Measurements from ENCODE around the gene VAX1. TPM values are rescaled to one million over a fixed set of nuclear protein-coding genes. Genes with fewer than 3 reads are reported as not detected.

VAX1 gene
- total and polyA plus RNA-seq, 2 donors (not counting 3 experiments of a cell fraction or from before 2014, with no cell fraction given): not detected

DNA sequence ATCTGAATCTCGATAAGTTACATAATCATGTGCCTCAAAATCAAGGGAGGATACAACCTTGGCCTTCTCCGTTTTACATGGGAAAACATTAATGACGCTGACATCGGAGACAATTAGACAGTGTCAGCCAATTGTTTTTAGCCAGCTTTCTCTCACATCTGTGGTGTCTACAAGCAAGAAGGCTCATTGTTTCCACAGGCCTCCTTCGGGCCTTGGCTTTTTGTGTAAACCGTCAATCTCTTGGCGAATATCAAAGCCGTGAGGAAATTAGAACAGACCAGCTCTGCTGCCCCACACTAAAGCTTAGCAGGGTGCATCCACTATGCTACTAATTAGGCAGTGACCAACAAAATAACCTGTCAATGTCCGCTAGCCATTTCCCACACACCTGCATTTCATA, 43.2 kb downstream of the VAX1 start:
- dilution Hi-C loops (cut with MboI; ENCODE audit: extremely low pct_ligation_motif_present, low sequenced_read_pairs): no loop called here

More for the DNA sequence above, 43.2 kb downstream of the VAX1 start:
- Histone ChIP-seq H3K79me2 (ENCODE audit: control insufficient read depth, insufficient read depth, low read length) (no peaks in the 10 kb centered on the region), H3K4me1 (ENCODE audit: control insufficient read depth, extremely low read depth, insufficient read depth, low read length) (no peaks in the 10 kb centered on the region), H3K9ac (replicated peaks; ENCODE audit: extremely low read depth, insufficient read depth, low read length) (no peak overlapping the region), H3K27ac (ENCODE audit: insufficient read depth, low read depth, low read length) (no peak overlapping the region), H3K9me3 (replicated peaks; ENCODE audit: control insufficient read depth, insufficient read depth, low read length) (no peaks in the 10 kb centered on the region), H3K9me1 (replicated peaks; ENCODE audit: control insufficient read depth, extremely low read depth, insufficient read depth, low read length) (no peaks in the 10 kb centered on the region), H4K20me1 (replicated peaks; ENCODE audit: control insufficient read depth, extremely low read depth, insufficient read depth, low read length) (no peaks in the 10 kb centered on the region), H3K4me2 (ENCODE audit: insufficient read depth, low read length) (no peak overlapping the region), H3K36me3 (ENCODE audit: control insufficient read depth in 2 of 2, extremely low read depth in 1 of 2, insufficient read depth in 2 of 2, low read length in 2 of 2) (no peaks in the 10 kb centered on the region), H3K4me3 (replicated peaks in 1 of 3; ENCODE audit: insufficient read depth in 1 of 3, low read depth in 1 of 3, low read length in 3 of 3) (no peak overlapping the region), H2AFZ (ENCODE audit: low read depth, low read length) (no peak overlapping the region), H3K27me3 (ENCODE audit: control insufficient read depth in 2 of 2, insufficient read depth in 2 of 2, low read length in 2 of 2) (peaks cover 2 to 3% of the 10 kb centered on the region in 2 experiments)
- intact Hi-C loops (cut with micrococcal nuclease): no loop called here
- ChIA-PET CTCF (interaction anchor here (1.1 kb wide), 1 partner anchor 73 kb away, joined by 3 read pairs; no protein-coding TSS in a partner anchor), POLR2A (no interaction called here)
- TF ChIP-seq GATA2 (IDR thresholded peaks at IDR 0.05; ENCODE audit: insufficient read depth, insufficient read length, low read depth, low read length) (no peak), EZH2 (IDR thresholded peaks at IDR 0.05; ENCODE audit: borderline replicate concordance, low read depth, low read length, severe bottlenecking) (no peak), MYC (IDR thresholded peaks at IDR 0.05; ENCODE audit: low read depth, low read length) (no peak), FOS (IDR thresholded peaks at IDR 0.05; ENCODE audit: borderline replicate concordance, insufficient read depth, low read length) (no peak), POLR2A (IDR thresholded peaks at IDR 0.05; ENCODE audit: low read depth, low read length) (no peak), JUN (IDR thresholded peaks at IDR 0.05; ENCODE audit: borderline replicate concordance, insufficient read depth, insufficient read length, low read depth) (no peak), POLR2AphosphoS5 (IDR thresholded peaks at IDR 0.05; ENCODE audit: insufficient read depth, low read depth, low read length) (no peak)
- TF ChIP-seq, protein P1, sequence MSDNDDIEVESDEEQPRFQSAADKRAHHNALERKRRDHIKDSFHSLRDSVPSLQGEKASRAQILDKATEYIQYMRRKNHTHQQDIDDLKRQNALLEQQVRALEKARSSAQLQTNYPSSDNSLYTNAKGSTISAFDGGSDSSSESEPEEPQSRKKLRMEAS (IDR thresholded peaks at IDR 0.05; ENCODE audit: insufficient read depth, insufficient read length): no peak
- TF ChIP-seq, protein P2, sequence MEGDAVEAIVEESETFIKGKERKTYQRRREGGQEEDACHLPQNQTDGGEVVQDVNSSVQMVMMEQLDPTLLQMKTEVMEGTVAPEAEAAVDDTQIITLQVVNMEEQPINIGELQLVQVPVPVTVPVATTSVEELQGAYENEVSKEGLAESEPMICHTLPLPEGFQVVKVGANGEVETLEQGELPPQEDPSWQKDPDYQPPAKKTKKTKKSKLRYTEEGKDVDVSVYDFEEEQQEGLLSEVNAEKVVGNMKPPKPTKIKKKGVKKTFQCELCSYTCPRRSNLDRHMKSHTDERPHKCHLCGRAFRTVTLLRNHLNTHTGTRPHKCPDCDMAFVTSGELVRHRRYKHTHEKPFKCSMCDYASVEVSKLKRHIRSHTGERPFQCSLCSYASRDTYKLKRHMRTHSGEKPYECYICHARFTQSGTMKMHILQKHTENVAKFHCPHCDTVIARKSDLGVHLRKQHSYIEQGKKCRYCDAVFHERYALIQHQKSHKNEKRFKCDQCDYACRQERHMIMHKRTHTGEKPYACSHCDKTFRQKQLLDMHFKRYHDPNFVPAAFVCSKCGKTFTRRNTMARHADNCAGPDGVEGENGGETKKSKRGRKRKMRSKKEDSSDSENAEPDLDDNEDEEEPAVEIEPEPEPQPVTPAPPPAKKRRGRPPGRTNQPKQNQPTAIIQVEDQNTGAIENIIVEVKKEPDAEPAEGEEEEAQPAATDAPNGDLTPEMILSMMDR (IDR thresholded peaks at IDR 0.05; ENCODE audit: extremely low read depth in 1 of 2, insufficient read depth in 1 of 2, low read depth in 1 of 2, low read length in 2 of 2): no peak
- FAIRE-seq (no peak), DNase-seq (ENCODE audit: low read depth, low spot score) (no peak)
- no TSS peak for BruUV-seq (replicated peaks)
